Measurements from ENCODE around the gene CAB39L. TPM values are rescaled to one million over a fixed set of nuclear protein-coding genes. Genes with fewer than 3 reads are reported as not detected.

The CAB39L gene
- total RNA-seq, 1 donor from 2014 or later, result 7.7 TPM

DNA sequence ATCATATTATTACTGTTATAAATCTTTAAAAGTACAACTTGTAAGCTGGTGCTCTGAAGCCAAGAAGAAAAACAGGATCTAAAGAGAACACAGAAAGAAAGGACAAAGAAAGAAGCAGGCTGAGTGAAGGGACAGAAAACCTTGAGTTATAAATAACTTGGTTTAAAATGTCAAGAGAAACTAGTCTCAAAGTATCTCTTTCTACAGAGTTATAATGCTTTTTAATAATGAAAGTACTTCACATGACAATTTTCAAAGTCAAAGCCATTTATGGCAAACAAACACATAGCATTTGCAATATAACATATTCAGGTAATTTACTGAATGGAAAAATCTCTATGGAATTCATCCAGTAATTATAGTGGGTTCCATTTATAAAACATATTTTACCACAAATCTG lies 33.4 kb downstream of the CAB39L start:
- TF ChIP-seq, protein P1, sequence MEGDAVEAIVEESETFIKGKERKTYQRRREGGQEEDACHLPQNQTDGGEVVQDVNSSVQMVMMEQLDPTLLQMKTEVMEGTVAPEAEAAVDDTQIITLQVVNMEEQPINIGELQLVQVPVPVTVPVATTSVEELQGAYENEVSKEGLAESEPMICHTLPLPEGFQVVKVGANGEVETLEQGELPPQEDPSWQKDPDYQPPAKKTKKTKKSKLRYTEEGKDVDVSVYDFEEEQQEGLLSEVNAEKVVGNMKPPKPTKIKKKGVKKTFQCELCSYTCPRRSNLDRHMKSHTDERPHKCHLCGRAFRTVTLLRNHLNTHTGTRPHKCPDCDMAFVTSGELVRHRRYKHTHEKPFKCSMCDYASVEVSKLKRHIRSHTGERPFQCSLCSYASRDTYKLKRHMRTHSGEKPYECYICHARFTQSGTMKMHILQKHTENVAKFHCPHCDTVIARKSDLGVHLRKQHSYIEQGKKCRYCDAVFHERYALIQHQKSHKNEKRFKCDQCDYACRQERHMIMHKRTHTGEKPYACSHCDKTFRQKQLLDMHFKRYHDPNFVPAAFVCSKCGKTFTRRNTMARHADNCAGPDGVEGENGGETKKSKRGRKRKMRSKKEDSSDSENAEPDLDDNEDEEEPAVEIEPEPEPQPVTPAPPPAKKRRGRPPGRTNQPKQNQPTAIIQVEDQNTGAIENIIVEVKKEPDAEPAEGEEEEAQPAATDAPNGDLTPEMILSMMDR (IDR thresholded peaks at IDR 0.05; ENCODE audit: partially characterized antibody, unreplicated experiment), result no peak
- Mint-ChIP-seq H3K36me3 (ENCODE audit: unreplicated experiment) (no peaks in the 10 kb centered on the region), H3K4me1 (ENCODE audit: low read depth, unreplicated experiment) (no peaks in the 10 kb centered on the region), H3K27me3 (ENCODE audit: unreplicated experiment) (peaks cover 1% of the 10 kb centered on the region), H3K27ac (ENCODE audit: unreplicated experiment) (no peak overlapping the region), H3K4me3 (ENCODE audit: unreplicated experiment) (no peak overlapping the region), H3K9me3 (ENCODE audit: unreplicated experiment) (peaks cover 1% of the 10 kb centered on the region)
- DNase-seq, result no peak

DNA sequence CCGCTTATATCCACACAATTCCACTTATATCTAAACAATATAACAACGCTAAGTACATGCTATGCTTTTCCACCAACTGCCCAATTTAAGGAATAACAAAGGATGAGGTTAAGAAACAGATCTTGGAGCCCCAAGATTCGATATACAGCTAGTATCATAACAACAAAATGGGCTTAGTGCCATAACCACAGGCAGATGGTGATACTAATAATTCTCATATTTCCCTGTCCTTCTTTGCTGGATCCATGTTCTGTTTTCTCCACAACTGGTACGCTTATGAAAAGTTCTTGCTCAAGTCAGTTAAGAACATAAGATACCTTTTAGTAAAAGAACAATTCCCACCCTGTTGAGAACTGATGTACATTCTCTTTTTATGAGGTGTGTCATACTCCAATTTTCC lies 33.9 kb downstream of the CAB39L start:
- no peak overlapping the region for H3K27ac Mint-ChIP-seq (ENCODE audit: unreplicated experiment)
- no peaks in the 10 kb centered on the region for H3K4me1 Mint-ChIP-seq (ENCODE audit: low read depth, unreplicated experiment)
- TF ChIP-seq, protein P1 (IDR thresholded peaks at IDR 0.05; ENCODE audit: partially characterized antibody, unreplicated experiment), result no peak
- H3K27me3 Mint-ChIP-seq (ENCODE audit: unreplicated experiment), result peaks cover 1% of the 10 kb centered on the region
- H3K36me3 Mint-ChIP-seq (ENCODE audit: unreplicated experiment), result peaks cover under 1% of the 10 kb centered on the region
- H3K4me3 Mint-ChIP-seq (ENCODE audit: unreplicated experiment), result no peak overlapping the region
- no peak for DNase-seq
- H3K9me3 Mint-ChIP-seq (ENCODE audit: unreplicated experiment), result peaks cover 1% of the 10 kb centered on the region

- DNase-seq, result no peak
Observed at GRCh38 chr13:49409008-49409407, 34.9 kb downstream of the CAB39L start.

GRCh38 chr13:49407936-49408335 lies 35.9 kb downstream of the CAB39L start:
- no peak overlapping the region for H3K4me3 Mint-ChIP-seq (ENCODE audit: unreplicated experiment)
- H3K27me3 Mint-ChIP-seq (ENCODE audit: unreplicated experiment), result no peaks in the 10 kb centered on the region
- H3K36me3 Mint-ChIP-seq (ENCODE audit: unreplicated experiment), result peaks cover 17% of the 10 kb centered on the region
- peaks cover 1% of the 10 kb centered on the region for H3K9me3 Mint-ChIP-seq (ENCODE audit: unreplicated experiment)
- TF ChIP-seq, protein P1 (IDR thresholded peaks at IDR 0.05; ENCODE audit: partially characterized antibody, unreplicated experiment), result no peak
- H3K27ac Mint-ChIP-seq (ENCODE audit: unreplicated experiment), result no peak overlapping the region
- no peaks in the 10 kb centered on the region for H3K4me1 Mint-ChIP-seq (ENCODE audit: low read depth, unreplicated experiment)
- DNase-seq, result no peak

More at GRCh38 chr13:49409008-49409407, 34.9 kb downstream of the CAB39L start:
- H3K27me3 Mint-ChIP-seq (ENCODE audit: unreplicated experiment), result peaks cover 1% of the 10 kb centered on the region
- no peak overlapping the region for H3K4me3 Mint-ChIP-seq (ENCODE audit: unreplicated experiment)
- TF ChIP-seq, protein P1 (IDR thresholded peaks at IDR 0.05; ENCODE audit: partially characterized antibody, unreplicated experiment), result no peak
- H3K9me3 Mint-ChIP-seq (ENCODE audit: unreplicated experiment), result peaks cover 1% of the 10 kb centered on the region
- H3K27ac Mint-ChIP-seq (ENCODE audit: unreplicated experiment), result no peak overlapping the region
- H3K36me3 Mint-ChIP-seq (ENCODE audit: unreplicated experiment), result peaks cover 11% of the 10 kb centered on the region
- no peaks in the 10 kb centered on the region for H3K4me1 Mint-ChIP-seq (ENCODE audit: low read depth, unreplicated experiment)

DNA sequence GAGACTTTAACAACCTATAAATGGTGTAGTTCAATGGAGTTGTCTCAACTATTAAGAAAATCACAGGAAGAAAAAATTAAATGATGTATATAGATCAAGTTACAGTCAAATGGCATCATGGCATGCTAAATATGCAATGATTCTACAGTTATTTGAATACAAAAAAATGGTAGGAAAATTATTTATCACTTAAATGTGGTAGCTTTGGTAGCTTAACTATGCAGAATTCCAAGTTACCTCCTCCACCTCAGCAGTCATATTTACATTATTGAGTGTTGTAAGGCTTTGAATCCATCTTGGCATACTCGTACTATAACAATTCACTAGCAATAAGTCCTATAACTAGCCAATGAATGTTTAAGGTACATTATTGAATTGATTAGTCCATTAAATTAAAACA lies 36.8 kb downstream of the CAB39L start:
- Mint-ChIP-seq H3K27me3 (ENCODE audit: unreplicated experiment) (no peaks in the 10 kb centered on the region), H3K36me3 (ENCODE audit: unreplicated experiment) (peaks cover 17% of the 10 kb centered on the region), H3K27ac (ENCODE audit: unreplicated experiment) (no peak overlapping the region), H3K4me3 (ENCODE audit: unreplicated experiment) (no peak overlapping the region), H3K9me3 (ENCODE audit: unreplicated experiment) (peaks cover 1% of the 10 kb centered on the region), H3K4me1 (ENCODE audit: low read depth, unreplicated experiment) (no peaks in the 10 kb centered on the region)
- TF ChIP-seq, protein P1 (IDR thresholded peaks at IDR 0.05; ENCODE audit: partially characterized antibody, unreplicated experiment), result no peak
- no peak for DNase-seq

All from glutamatergic neuron (in vitro differentiated cells).